ENCODE results near the gene RBM10.

RBM10 gene

DNA sequence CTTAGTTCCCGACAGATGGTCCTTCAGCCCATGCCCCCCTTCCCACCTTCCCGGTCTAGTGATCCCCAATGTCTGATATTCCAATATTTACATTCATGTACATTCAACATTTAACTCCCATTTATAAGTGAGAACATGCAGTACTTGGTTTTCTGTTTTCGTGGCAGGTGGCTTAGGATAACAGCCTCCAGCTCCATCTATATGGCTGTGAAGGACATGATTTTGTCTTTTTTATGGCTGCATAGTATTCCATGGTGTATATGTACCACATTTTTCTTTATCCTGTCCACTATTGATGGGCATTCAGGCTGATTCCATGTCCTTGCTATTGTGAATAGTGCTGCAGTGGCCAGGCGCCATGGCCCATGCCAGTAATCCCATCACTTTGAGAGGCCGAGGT lies 13.8 kb downstream of the RBM10 start:
- TF ChIP-seq, protein P1, sequence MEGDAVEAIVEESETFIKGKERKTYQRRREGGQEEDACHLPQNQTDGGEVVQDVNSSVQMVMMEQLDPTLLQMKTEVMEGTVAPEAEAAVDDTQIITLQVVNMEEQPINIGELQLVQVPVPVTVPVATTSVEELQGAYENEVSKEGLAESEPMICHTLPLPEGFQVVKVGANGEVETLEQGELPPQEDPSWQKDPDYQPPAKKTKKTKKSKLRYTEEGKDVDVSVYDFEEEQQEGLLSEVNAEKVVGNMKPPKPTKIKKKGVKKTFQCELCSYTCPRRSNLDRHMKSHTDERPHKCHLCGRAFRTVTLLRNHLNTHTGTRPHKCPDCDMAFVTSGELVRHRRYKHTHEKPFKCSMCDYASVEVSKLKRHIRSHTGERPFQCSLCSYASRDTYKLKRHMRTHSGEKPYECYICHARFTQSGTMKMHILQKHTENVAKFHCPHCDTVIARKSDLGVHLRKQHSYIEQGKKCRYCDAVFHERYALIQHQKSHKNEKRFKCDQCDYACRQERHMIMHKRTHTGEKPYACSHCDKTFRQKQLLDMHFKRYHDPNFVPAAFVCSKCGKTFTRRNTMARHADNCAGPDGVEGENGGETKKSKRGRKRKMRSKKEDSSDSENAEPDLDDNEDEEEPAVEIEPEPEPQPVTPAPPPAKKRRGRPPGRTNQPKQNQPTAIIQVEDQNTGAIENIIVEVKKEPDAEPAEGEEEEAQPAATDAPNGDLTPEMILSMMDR (IDR thresholded peaks at IDR 0.05), result no peak
- Histone ChIP-seq H3K4me3 (no peak overlapping the region), H3K27ac (no peak overlapping the region)
- no peak for DNase-seq (ENCODE audit: low spot score)

DNA sequence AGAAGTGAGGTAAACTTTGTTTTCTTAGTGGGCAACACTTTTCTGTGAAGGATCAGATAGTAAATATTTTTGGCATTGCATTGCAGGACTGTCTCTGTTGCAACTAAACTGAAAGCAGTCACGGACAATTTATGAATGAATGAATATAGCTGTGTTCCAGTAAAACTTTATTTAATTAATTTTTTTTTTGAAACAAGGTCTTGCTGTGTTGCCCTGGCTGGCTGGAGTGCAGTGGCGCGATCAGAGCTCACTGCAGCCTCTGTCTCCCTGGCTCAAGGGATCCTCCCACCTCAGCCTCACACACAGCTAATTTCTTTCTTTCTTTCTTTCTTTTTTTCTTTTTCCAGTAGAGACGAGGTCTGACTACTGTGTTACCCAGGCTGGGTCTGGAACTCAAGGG lies 15.8 kb downstream of the RBM10 start:
- TF ChIP-seq, protein P1 (IDR thresholded peaks at IDR 0.05), result no peak
- H3K27ac ChIP-seq, result no peak overlapping the region
- no peak for DNase-seq (ENCODE audit: low spot score)
- no peak overlapping the region for H3K4me3 ChIP-seq

DNA sequence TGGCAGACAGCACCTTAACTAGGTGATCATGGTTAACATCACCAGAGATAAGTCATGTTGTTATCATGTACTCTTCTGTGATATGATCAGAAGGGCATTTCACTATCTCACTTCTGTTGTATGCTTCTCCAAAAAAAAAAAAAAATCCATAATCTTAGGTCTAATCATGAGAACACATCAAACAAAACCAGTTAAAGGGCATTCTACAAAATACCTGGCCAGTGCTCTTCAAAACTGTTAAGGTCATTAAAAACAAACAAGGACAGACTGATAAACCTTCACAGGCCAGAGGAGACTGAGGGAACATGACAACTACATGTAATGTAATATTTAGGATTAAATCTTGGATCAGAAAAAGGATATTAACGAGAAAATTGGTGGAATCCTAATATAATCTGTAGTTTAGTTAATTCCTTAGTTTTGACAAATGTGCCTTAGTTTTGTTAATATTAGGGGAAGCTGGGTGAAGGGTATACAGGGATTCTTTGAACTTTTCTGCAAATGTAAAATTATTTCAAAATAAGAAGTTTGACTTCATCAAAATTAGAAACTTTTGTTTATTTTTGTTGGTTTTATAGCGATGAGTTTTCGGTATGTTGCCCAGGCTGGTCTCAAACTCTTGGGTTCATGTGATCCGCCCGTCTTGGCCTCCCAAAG lies 18.0 kb downstream of the RBM10 start:
- no peak for DNase-seq (ENCODE audit: low spot score)
- TF ChIP-seq, protein P1 (IDR thresholded peaks at IDR 0.05), result no peak
- H3K4me3 ChIP-seq, result no peak overlapping the region
- no peak overlapping the region for H3K27ac ChIP-seq

DNA sequence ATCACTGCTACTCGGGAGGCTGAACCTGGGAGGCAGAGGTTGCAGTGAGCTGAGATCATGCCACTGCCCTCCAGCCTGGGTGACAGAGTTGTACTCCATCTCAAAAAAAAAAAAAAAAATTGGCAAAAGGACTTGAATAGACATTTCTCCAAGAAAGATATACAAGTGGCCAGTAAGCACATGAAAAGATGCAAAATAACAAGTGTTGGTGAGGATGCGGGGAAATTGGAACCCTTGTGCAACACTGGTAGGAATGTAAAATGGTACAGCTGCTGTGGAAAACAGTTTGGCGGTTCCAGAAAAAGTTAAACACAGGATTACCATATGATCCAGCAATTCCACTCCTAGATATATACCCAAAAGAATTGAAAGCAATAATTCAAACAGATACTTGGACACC lies 19.4 kb downstream of the RBM10 start:
- Histone ChIP-seq H3K27ac (no peak overlapping the region), H3K4me3 (no peak overlapping the region)
- no peak for DNase-seq (ENCODE audit: low spot score)
- TF ChIP-seq, protein P1 (IDR thresholded peaks at IDR 0.05), result no peak

DNA sequence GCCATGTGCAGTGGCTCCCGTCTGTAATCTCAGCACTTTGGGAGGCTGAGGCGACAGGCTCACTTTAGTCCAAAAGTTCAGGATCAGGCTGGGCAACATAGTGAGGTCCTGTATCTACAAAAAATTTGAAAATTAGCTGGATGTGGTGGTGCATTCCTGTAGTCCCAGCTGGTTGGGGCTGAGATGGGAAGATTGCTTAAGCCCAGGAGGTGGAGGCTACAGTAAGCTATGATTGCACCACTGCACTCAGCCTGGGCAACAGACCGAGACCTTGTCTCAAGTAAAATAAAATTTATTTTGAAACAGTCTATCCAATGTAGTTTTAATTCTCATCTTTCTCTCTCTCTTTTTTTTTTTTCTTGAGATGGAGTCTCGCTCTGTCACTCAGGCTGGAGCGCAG lies 21.1 kb downstream of the RBM10 start:
- TF ChIP-seq, protein P1 (IDR thresholded peaks at IDR 0.05), result no peak
- no peak overlapping the region for H3K4me3 ChIP-seq
- no peak for DNase-seq (ENCODE audit: low spot score)
- H3K27ac ChIP-seq, result no peak overlapping the region

DNA sequence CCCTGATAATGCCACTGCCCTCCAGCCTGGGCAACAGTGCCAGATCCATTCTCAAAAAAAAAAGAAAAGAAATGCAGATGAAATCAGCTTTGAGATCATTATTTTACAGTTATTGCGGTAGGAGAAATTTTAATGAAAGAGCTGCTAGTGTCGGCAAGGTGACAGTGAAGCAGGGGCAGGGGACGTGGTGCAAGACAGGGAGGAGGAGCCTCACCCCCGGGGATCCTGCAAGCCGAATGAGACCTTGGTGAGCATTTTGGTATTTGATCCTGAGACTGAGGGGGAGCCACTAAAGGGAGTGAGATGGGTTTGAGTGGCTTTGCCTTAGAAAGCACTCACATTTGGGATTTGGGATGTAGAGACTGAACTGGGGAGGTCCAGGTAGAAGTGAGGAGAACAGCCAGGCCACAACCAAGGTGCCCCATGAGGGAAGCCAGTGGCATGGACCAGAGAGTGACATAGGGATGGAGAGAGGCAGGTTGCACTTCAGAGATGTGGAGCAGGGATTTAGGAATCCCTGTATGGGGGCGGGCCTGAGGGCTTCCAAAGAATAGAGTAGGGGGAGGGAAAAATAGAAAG lies 23.6 kb downstream of the RBM10 start:
- DNase-seq (ENCODE audit: low spot score), result no peak
- Histone ChIP-seq H3K27ac (no peak overlapping the region), H3K4me3 (no peak overlapping the region)
- TF ChIP-seq, protein P1 (IDR thresholded peaks at IDR 0.05), result no peak

DNA sequence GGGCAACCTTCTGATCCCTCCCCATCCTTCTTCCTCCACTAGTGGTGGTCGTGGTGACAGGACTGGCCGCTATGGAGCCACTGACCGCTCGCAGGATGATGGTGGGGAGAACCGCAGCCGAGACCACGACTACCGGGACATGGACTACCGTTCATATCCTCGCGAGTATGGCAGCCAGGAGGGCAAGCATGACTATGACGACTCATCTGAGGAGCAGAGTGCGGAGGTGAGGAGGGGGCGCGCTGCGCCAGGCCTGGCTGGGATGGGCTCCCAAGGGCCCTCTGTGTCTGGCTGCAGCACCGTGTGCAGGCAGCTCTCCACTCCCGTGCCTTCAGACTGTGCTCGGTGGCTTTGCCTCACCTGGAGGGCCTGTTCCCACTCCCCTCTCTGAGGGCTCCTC lies 24.3 kb downstream of the RBM10 start:
- no peak overlapping the region for H3K4me3 ChIP-seq
- TF ChIP-seq, protein P1 (IDR thresholded peaks at IDR 0.05), result no peak
- no peak overlapping the region for H3K27ac ChIP-seq
- DNase-seq (ENCODE audit: low spot score), result no peak

All from coronary artery (tissue), 2 donors.